Measurements from ENCODE around the gene C19orf18.

GRCh38 chr19:57914531-57914930 is 59.8 kb downstream of the C19orf18 start:
- TF ChIP-seq CTCF (IDR thresholded peaks at IDR 0.05): no peak
- TF ChIP-seq POLR2A (IDR thresholded peaks at IDR 0.05): no peak
- no peak for TF ChIP-seq EP300 (IDR thresholded peaks at IDR 0.05)
- no peak for TF ChIP-seq POLR2AphosphoS5 (IDR thresholded peaks at IDR 0.05)

Measured in sigmoid colon (tissue), 4 donors.